T-helper 2 cell treated with Interferon-gamma antibody and Interleukin-4, amounts not matched to agents 5 μg/mL and 100 μg/mL, for 36 hours (primary cell): ENCODE data around the gene FOXC2.

Source experiments
- DNase-seq: peaks from one replicate; pipeline ENCODE4 v3.0.0; 2021; ENCODE audit warnings: low spot score
- H3K27ac Mint-ChIP-seq: one replicate; pipeline ENCODE4 v1.8.0; 2021; ENCODE audit warnings: mild to moderate bottlenecking, mixed read lengths
- H3K27me3 Mint-ChIP-seq: one replicate; pipeline ENCODE4 v1.8.0; 2021; ENCODE audit warnings: low read depth, mixed read lengths
- H3K36me3 Mint-ChIP-seq: one replicate; pipeline ENCODE4 v1.8.0; 2021; ENCODE audit warnings: low read depth, mixed read lengths
- H3K4me1 Mint-ChIP-seq: one replicate; pipeline ENCODE4 v1.8.0; 2021; ENCODE audit warnings: low read depth, mixed read lengths
- H3K4me3 Mint-ChIP-seq: one replicate; pipeline ENCODE4 v1.8.0; 2022; ENCODE audit warnings: mild to moderate bottlenecking, moderate library complexity, mixed read lengths
- H3K9me3 Mint-ChIP-seq: one replicate; pipeline ENCODE4 v1.8.0; 2021; ENCODE audit warnings: mixed read lengths

Gene FOXC2

DNA sequence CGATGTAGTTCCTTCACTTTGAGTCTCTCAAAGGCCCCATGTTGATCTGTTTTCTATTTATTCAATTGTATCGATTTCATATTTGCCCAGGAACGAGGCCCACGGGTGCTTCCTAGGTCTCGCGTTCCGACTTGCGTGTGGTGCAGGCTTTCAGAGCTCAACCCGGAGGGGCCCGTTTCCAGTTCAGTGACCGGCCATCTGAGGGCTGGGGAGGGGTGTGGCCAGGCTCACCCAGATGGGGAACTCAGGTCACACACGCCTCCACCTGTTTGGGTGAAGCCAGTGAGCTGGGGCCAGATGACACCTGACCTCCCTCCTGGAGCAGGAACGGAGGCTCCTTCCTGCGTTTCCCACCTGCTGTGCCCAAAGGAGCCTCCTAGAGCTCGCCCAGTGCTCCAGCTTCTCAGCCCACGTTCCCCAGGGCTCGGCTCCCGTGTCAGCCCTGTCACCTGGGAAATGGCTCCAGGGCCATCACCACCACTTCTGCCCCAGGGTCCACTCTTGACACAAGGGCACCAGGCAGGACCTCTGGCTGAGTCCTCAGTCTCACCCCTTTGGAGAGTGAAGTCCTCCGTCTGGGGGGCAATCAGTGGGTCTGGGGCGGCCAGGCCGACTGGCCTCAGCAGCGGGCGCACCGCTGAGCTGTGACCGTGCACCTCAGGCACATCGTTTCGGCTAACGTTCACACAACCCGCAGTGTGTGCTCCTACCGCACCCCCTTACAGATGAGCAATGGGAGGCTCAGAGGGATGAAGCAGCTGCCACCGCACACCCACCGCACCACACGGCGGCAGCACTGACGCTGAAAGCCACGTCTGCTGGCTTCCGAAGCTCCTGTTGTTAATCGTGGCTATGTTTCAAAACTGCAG is 38.3 kb upstream of the FOXC2 start:
- H3K36me3 Mint-ChIP-seq: no peaks in the 10 kb centered on the region
- no peaks in the 10 kb centered on the region for H3K9me3 Mint-ChIP-seq
- H3K4me3 Mint-ChIP-seq: no peak overlapping the region
- peaks cover 2% of the 10 kb centered on the region for H3K27me3 Mint-ChIP-seq
- DNase-seq: no peak
- H3K27ac Mint-ChIP-seq: no peak overlapping the region
- no peaks in the 10 kb centered on the region for H3K4me1 Mint-ChIP-seq

DNA sequence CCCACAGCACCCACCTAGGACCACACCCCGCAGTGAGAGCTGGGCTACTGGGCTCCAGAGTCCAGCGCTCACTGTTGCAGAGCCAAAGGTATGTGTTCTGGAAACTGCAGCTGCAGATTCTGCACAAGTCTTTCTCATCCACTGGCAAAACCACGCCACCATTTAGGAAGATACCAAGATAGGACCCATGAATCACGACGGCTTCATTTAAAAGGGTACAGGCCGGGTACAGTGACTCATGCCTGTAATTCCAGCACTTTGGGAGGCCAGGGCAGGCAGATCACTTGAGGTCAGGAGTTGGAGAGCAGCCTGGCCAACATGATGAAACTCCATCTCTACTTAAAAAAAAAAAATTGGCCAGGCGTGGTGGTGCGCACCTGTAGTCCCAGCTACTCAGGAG is 37.5 kb upstream of the FOXC2 start:
- no peaks in the 10 kb centered on the region for H3K36me3 Mint-ChIP-seq
- no peak overlapping the region for H3K27ac Mint-ChIP-seq
- no peak overlapping the region for H3K4me3 Mint-ChIP-seq
- no peaks in the 10 kb centered on the region for H3K9me3 Mint-ChIP-seq
- H3K27me3 Mint-ChIP-seq: peaks cover 2% of the 10 kb centered on the region
- H3K4me1 Mint-ChIP-seq: no peaks in the 10 kb centered on the region
- no peak for DNase-seq

DNA sequence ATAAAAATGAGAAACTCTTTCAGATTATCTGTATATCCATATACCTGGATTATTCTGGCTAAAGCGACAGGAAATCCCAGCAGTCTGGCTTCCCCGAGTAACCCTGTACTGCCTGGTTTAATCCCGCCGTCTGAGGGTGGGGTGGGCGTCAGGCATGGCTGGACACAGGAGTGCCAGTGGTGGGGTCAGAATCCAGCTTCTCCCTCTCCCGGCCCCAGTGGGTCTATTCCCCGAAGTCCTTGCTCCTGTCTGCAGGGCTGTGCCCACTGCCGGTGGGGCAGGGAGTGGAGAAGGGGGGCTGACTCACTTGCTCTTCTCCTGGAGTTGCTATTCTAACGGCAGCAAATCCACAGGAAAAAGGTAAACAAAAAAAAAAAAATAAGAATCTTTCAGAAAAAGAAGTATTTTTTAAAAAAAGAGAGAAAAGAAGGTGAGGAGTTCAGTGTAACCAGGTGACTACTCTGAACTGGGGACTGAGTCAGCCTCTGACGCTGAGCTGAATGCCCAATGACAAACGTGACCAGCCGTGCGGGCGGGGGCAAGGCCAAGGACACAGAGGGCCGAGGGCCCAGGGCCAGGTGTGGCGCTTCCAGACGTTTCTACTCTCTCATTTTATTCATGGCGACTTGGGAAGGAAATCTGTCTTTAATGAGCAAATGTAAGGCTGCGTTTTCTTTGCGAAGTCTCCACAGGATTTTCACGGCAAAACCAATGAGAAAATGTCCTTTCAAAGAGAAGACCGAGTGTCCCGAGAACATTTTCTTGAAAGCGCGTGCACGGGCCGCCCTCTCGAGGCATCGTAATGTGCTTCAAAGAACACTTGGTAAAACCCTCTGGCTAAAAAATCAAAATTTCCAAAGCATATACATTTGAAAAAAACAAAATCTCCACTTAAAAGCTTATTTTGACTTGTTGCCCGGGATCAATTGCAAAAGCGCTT is 36.1 kb upstream of the FOXC2 start:
- no peak overlapping the region for H3K27ac Mint-ChIP-seq
- peaks cover 2% of the 10 kb centered on the region for H3K27me3 Mint-ChIP-seq
- no peaks in the 10 kb centered on the region for H3K4me1 Mint-ChIP-seq
- no peaks in the 10 kb centered on the region for H3K9me3 Mint-ChIP-seq
- H3K36me3 Mint-ChIP-seq: no peaks in the 10 kb centered on the region
- H3K4me3 Mint-ChIP-seq: no peak overlapping the region
- no peak for DNase-seq

- Mint-ChIP-seq H3K27me3 (peaks cover 2% of the 10 kb centered on the region), H3K9me3 (no peaks in the 10 kb centered on the region), H3K36me3 (no peaks in the 10 kb centered on the region), H3K4me3 (no peak overlapping the region), H3K27ac (no peak overlapping the region), H3K4me1 (no peaks in the 10 kb centered on the region)
- no peak for DNase-seq
These were observed 35.5 kb upstream of the FOXC2 start for GRCh38 chr16:86531191-86531545.

DNA sequence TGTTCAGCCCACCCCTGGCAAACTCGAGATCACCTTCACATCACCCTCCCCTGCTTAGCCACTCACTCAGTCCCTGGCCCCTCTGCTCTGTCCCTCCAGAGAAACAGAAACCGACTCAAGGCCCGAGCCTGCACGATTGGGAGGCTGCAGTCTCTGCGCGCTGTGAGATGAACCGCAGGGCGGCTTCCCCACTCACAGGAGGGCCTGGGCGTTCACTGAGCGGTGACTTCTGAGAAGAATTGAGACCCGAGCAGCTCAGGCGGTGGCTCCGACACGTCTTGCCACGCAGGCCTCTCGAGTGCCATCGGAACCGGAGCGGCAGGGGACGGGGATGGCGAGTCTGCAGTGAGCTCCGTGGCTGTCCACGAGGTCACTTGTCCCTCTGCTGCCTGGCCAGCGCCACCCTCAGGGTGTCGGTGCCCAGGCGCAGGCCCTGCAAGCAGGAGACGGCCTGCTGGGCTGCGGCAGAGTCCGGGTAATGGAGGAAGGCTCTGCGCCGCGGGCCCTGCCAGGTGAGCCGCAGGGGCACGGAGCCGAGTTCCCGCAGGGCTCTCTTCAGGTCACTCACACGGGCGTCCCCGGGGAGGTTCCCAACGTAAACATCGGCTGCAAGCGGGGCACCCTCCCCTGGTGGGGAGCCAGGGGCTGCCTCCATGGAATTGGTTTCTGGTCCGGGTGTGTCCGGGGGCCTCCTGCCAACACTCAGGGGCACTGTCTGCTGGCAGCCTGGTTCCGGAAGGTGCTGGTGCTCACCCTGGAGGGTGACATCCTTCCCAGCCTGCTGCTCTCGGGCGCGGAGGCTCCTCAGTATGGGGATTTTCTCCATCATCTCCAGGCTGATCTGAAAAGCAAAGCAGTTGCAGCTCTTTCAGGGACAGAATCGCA is 34.7 kb upstream of the FOXC2 start:
- Mint-ChIP-seq H3K4me1 (no peaks in the 10 kb centered on the region), H3K4me3 (no peak overlapping the region), H3K27ac (no peak overlapping the region), H3K9me3 (no peaks in the 10 kb centered on the region), H3K36me3 (no peaks in the 10 kb centered on the region), H3K27me3 (no peaks in the 10 kb centered on the region)
- no peak for DNase-seq

DNA sequence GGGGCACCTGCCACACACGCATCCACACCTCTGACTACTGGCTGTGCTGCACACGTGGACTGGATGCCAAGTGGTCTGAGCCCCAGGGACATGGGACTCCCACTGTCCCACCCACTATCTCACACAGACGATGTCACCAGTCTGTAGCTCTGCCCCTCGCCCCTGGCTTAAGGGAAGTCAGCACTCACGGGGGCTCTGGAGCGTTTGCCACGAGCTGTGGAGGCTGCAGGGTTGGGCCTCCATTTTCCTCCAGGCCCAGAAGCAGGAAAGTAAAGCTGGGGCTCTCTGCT is 34.2 kb upstream of the FOXC2 start:
- no peak overlapping the region for H3K27ac Mint-ChIP-seq
- H3K4me1 Mint-ChIP-seq: no peaks in the 10 kb centered on the region
- no peaks in the 10 kb centered on the region for H3K27me3 Mint-ChIP-seq
- no peaks in the 10 kb centered on the region for H3K9me3 Mint-ChIP-seq
- DNase-seq: no peak
- peaks cover 3% of the 10 kb centered on the region for H3K36me3 Mint-ChIP-seq
- no peak overlapping the region for H3K4me3 Mint-ChIP-seq

- H3K9me3 Mint-ChIP-seq: no peaks in the 10 kb centered on the region
- DNase-seq: no peak
- H3K27me3 Mint-ChIP-seq: no peaks in the 10 kb centered on the region
- no peaks in the 10 kb centered on the region for H3K4me1 Mint-ChIP-seq
- H3K4me3 Mint-ChIP-seq: no peak overlapping the region
- H3K27ac Mint-ChIP-seq: no peak overlapping the region
- H3K36me3 Mint-ChIP-seq: peaks cover 3% of the 10 kb centered on the region
These were observed 33.6 kb upstream of the FOXC2 start for GRCh38 chr16:86533076-86533475.

GRCh38 chr16:86533767-86534351 is 32.8 kb upstream of the FOXC2 start:
- peaks cover 3% of the 10 kb centered on the region for H3K36me3 Mint-ChIP-seq
- DNase-seq: no peak
- H3K4me1 Mint-ChIP-seq: no peaks in the 10 kb centered on the region
- H3K27me3 Mint-ChIP-seq: no peaks in the 10 kb centered on the region
- no peak overlapping the region for H3K27ac Mint-ChIP-seq
- no peak overlapping the region for H3K4me3 Mint-ChIP-seq
- no peaks in the 10 kb centered on the region for H3K9me3 Mint-ChIP-seq

DNA sequence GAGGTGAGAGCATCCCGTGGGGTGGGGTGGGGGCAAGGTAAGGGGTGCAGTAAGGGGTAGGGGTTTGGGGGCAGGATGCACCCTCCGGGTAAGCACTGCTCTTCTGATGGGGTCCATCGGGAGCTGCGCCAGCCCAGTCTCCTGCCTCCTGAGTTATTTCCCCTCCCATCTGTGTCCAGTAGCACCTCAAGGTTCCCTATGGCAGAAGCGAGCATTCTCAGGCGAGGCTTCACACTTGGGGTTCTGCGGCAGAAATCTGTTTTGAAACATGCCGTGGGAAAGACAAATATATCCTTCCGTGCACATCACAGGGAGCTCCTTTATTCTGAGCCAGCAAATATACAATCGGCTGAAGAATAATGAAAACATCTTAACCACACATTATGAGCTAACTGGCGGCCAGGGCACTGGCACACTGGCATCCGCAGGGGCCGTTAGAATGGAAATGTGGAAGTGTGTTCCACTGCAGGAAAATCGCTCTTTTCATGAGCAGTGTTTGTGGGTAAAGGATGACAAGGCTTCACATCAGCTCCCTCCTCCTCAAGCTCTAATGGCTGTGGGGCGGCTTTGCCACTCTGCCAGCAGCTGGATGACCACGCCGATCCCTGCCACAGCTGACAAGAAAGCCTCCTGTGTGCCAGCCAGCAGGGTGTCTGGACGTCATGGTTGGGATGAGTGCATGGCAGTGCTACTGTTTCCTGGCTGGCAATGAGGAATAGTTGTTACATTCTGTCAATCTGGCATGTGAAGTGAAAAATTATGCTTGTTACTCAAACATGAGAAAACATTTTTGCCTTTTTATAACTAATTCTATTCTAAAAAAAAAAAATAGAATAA is 31.6 kb upstream of the FOXC2 start:
- Mint-ChIP-seq H3K36me3 (peaks cover 8% of the 10 kb centered on the region), H3K4me3 (no peak overlapping the region), H3K27me3 (no peaks in the 10 kb centered on the region), H3K9me3 (no peaks in the 10 kb centered on the region), H3K27ac (no peak overlapping the region), H3K4me1 (no peaks in the 10 kb centered on the region)
- no peak for DNase-seq

GRCh38 chr16:86536621-86537020 is 30.0 kb upstream of the FOXC2 start:
- H3K36me3 Mint-ChIP-seq: peaks cover 17% of the 10 kb centered on the region
- H3K27me3 Mint-ChIP-seq: no peaks in the 10 kb centered on the region

DNA sequence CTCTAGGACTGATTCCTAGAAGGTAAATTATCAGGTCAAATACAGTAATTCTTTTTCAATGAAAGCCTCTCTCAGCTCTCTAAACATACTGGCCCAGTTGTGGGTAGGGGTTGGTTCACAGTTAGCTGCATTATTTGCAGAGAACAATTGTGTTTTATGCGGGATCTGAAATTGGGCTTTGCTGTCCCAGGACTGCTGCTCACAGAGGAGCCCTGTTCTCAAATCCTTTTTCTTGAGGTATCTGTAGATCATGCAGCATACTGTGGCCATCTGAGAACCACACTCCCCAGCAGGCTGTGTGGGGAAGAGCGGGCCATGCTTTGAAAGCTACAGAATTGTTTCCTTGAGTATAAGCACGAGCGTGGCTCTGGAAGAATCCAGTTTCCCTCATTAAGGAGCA is 29.1 kb upstream of the FOXC2 start:
- Mint-ChIP-seq H3K36me3 (peaks cover 17% of the 10 kb centered on the region), H3K27me3 (no peaks in the 10 kb centered on the region), H3K4me3 (no peak overlapping the region), H3K27ac (no peak overlapping the region), H3K9me3 (no peaks in the 10 kb centered on the region), H3K4me1 (no peaks in the 10 kb centered on the region)
- no peak for DNase-seq

More at GRCh38 chr16:86536621-86537020, 30.0 kb upstream of the FOXC2 start:
- Mint-ChIP-seq H3K4me1 (no peaks in the 10 kb centered on the region), H3K9me3 (no peaks in the 10 kb centered on the region), H3K27ac (no peak overlapping the region), H3K4me3 (no peak overlapping the region)
- DNase-seq: no peak

DNA sequence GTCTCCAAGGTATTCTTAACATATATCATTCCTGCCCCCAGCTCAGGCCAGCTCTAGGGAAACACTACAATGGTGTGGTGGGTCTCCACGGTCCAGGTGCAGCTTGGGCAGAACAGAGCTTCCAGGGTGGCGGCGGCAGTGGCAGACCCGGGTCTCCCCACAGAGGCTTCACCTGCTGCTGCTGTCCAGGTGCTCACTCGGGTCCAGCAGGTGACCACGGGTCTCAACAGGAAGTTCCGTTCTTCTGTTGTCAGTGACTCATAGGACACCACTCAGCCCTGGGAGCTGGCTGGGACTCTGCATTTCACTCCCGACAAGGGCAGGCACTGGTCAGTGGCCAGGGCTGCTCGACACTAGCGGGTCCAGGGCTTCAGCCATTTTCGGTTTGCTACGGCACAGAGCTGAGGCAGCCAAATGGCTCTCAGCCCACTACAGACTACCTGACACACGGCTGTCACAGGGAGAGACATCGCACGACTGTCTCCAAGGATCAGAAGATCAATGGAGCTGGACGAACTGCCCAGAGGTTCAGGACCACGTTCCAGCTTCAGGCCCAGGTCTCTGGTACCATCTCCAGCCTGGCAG is 28.3 kb upstream of the FOXC2 start:
- Mint-ChIP-seq H3K4me3 (no peak overlapping the region), H3K4me1 (no peaks in the 10 kb centered on the region), H3K9me3 (no peaks in the 10 kb centered on the region), H3K36me3 (peaks cover 19% of the 10 kb centered on the region), H3K27me3 (no peaks in the 10 kb centered on the region), H3K27ac (no peak overlapping the region)
- no peak for DNase-seq
